Heart left ventricle (tissue), 16 donors: ENCODE data around the gene CCDC18. TPM values are rescaled to one million over a fixed set of nuclear protein-coding genes. Genes with fewer than 3 reads are reported as not detected.

Experiments used
- ATAC-seq, 4 donors: fragments of 200-7000 bp; cut with Tn5 transposase; one replicate each; pipeline ENCODE4 v1.9.1; 2020 to 2022; ENCODE audit warnings: moderate library complexity in 4 of 4, mild to moderate bottlenecking in 3 of 4, moderate number of reproducible peaks in 1 of 4
- DNase-seq, 5 donors: peaks; one replicate each; pipeline ENCODE4 v3.0.0-alpha.2; 2020
- H3K27ac ChIP-seq, 12 donors: fragments of 200-600 bp; sonication (generic) in 4 of 12; one replicate each; pipeline versions ENCODE4 v1.5.0 to v1.8.0; 2016 to 2022; ENCODE audit warnings: mild to moderate bottlenecking in 2 of 12
- H3K27me3 ChIP-seq, 9 donors: fragments of 200-600 bp; sonication (generic) in 2 of 9; one replicate each; pipeline versions ENCODE4 v1.5.1 to v1.8.0; 2016 to 2022; ENCODE audit warnings: mild to moderate bottlenecking in 3 of 9
- H3K36me3 ChIP-seq, 9 donors: fragments of 200-600 bp; sonication (generic) in 2 of 9; one replicate each; pipeline versions ENCODE4 v1.5.0 to v1.8.0; 2018 to 2022; ENCODE audit warnings: mild to moderate bottlenecking in 2 of 9
- H3K4me1 ChIP-seq, 12 donors: fragments of 200-600 bp; sonication (generic) in 4 of 12; one replicate each; pipeline versions ENCODE4 v1.5.0 to v1.8.0; 2016 to 2022; ENCODE audit warnings: mild to moderate bottlenecking in 3 of 12
- H3K4me3 ChIP-seq, 12 donors: fragments of 200-600 bp; sonication (generic) in 4 of 12; one replicate each; pipeline versions ENCODE4 v1.5.0 to v1.8.0; 2017 to 2022; ENCODE audit warnings: mild to moderate bottlenecking in 9 of 12, moderate library complexity in 4 of 12
- H3K9me3 ChIP-seq, 12 donors: fragments of 200-600 bp; sonication (generic) in 4 of 12; one replicate each; pipeline versions ENCODE4 v1.5.0 to v1.8.0; 2016 to 2022; ENCODE audit warnings: mild to moderate bottlenecking in 1 of 12
- POLR2A ChIP-seq, 2 donors: fragments of 450-650 bp; IDR thresholded peaks; one replicate each; pipeline ENCODE4 v1.6.1; 2017; ENCODE audit warnings: antibody characterized with exemption in 2 of 2, mild to moderate bottlenecking in 2 of 2, moderate library complexity in 2 of 2
- WGBS, 4 donors: extraction: QIAGEN DNeasy Blood & Tissue Kit in 2 of 4; methylation state at CpG; one replicate each; pipeline versions ENCODE4 v1.1.5 to v1.1.7; 2013 to 2018; 5-methylcytosine and 5-hydroxymethylcytosine counted together
- intact Hi-C, 10 donors: fragments of 100-400 bp; cut with DNase I; formaldehyde crosslinking; loops; one replicate each; pipeline versions ENCODE4 v1.11.1 to v1.14.2; 2022
- polyA plus RNA-seq, 2 donors: library from polyadenylated mRNA; stranded (reverse); fragments of 200-250 nt; gene quantifications; one replicate each; pipeline ENCODE4 v1.2.3, GENCODE V29; 2013
- total RNA-seq, 9 donors: library from RNA; depleted of rRNA in 2 of 9; stranded (reverse); fragments of >200 nt in 2 of 9; fragmentation: NEBNext Ultra II Directional in 3 of 9; extraction: Animal tissue kit (Norgen Biotek cat#: 25700) in 3 of 9; gene quantifications; one replicate each; pipeline versions ENCODE4 v1.1.0 to v1.2.4, GENCODE V29; 2016 to 2023
- TF ChIP-seq, protein P1 (sequence below), 12 donors: fragments of 200-600 bp; sonication (generic) in 4 of 12; IDR thresholded peaks; one replicate each; pipeline versions ENCODE4 v1.5.0 to v1.8.0; 2018 to 2022; ENCODE audit warnings: antibody characterized with exemption in 12 of 12, mild to moderate bottlenecking in 5 of 12
- donor health status: ischemic (EF 13 %, LVEDD 7.1; RV severe dilation, severe dysfunction).
- donor health status: healthy with polysubstance abuse.
- donor health status: DM: no; HTN: yes; CAD: no.
- donor health status: DM: no; HTN: no; CAD: no.
- donor health status: ischemic (EF 25% LVEDD 6.9; RV normal size, moderate dysfunction).
- donor health status: ischemic (EF 25% LVEDD 5.7; RV mildly dilated, moderate dysfunction).
- donor health status: healthy.
- donor health status: DM: yes; HTN: yes; CAD: no.
- donor health status: ischemic (EF 35%, LVEDD 5.7; RV mildly dilated, moderate dysfunction).
- donor health status: nonischemic (EF 11% LVEDD 7.7; RV severe dilation, severe dysfunction).
- donor health status: DM: yes; HTN: yes; CAD: no.
- donor health status: PGD.
- donor health status: ischemic (EF 29% LVEDD 5.4; RV normal size, mild dysfunction).
- donor health status: nonischemic (EF 23%, LVEDD 6.1; RV moderate dilation, normal function).

Gene CCDC18
- total and polyA plus RNA-seq, 11 donors = 1.7 to 8.9 (median 3.4) TPM

GRCh38 chr1:93283496-93283895 lies 103.0 kb downstream of the CCDC18 start:
- intact Hi-C loops = no loop called here
- TF ChIP-seq, protein P1, sequence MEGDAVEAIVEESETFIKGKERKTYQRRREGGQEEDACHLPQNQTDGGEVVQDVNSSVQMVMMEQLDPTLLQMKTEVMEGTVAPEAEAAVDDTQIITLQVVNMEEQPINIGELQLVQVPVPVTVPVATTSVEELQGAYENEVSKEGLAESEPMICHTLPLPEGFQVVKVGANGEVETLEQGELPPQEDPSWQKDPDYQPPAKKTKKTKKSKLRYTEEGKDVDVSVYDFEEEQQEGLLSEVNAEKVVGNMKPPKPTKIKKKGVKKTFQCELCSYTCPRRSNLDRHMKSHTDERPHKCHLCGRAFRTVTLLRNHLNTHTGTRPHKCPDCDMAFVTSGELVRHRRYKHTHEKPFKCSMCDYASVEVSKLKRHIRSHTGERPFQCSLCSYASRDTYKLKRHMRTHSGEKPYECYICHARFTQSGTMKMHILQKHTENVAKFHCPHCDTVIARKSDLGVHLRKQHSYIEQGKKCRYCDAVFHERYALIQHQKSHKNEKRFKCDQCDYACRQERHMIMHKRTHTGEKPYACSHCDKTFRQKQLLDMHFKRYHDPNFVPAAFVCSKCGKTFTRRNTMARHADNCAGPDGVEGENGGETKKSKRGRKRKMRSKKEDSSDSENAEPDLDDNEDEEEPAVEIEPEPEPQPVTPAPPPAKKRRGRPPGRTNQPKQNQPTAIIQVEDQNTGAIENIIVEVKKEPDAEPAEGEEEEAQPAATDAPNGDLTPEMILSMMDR (IDR thresholded peaks at IDR 0.05) = no peak
- no peak for TF ChIP-seq POLR2A (IDR thresholded peaks at IDR 0.05)
- Histone ChIP-seq H3K9me3 (peaks cover 0 to 12% (median 3%) of the 10 kb centered on the region in 12 donors), H3K27me3 (no peaks in the 10 kb centered on the region), H3K36me3 (peaks cover 0 to 19% (median 0%) of the 10 kb centered on the region in 9 donors), H3K4me1 (no peaks in the 10 kb centered on the region), H3K27ac (no peak overlapping the region), H3K4me3 (no peak overlapping the region)
- DNase-seq = no peak
- 91 to 100% (median 96%) methylated on average over 1 of the region's 1 CpG for WGBS, 4 donors
- no peak for ATAC-seq

GRCh38 chr1:93288558-93288957 lies 108.0 kb downstream of the CCDC18 start:
- 65 to 81% (median 77%) methylated on average over 3 of the region's 3 CpGs for WGBS, 4 donors
- peak in 2 of 5 donors; percentile 6 to 27 for DNase-seq
- H3K36me3 ChIP-seq = peaks cover 0 to 35% (median 0%) of the 10 kb centered on the region in 9 donors
- no peaks in the 10 kb centered on the region for H3K4me1 ChIP-seq
- TF ChIP-seq, protein P1 (IDR thresholded peaks at IDR 0.05) = no peak
- no peak for TF ChIP-seq POLR2A (IDR thresholded peaks at IDR 0.05)
- intact Hi-C loops = no loop called here
- no peak overlapping the region for H3K27ac ChIP-seq
- no peak overlapping the region for H3K4me3 ChIP-seq
- H3K27me3 ChIP-seq = no peaks in the 10 kb centered on the region
- peak in 1 of 4 donors; percentile 42 for ATAC-seq
- H3K9me3 ChIP-seq = no peaks in the 10 kb centered on the region

GRCh38 chr1:93296555-93297154 lies 116.1 kb downstream of the CCDC18 start:
- no peak for TF ChIP-seq POLR2A (IDR thresholded peaks at IDR 0.05)
- TF ChIP-seq, protein P1 (IDR thresholded peaks at IDR 0.05) = no peak
- Histone ChIP-seq H3K4me1 (no peaks in the 10 kb centered on the region), H3K27me3 (no peaks in the 10 kb centered on the region), H3K27ac (no peak overlapping the region), H3K9me3 (no peaks in the 10 kb centered on the region), H3K36me3 (peaks cover 0 to 22% (median 0%) of the 10 kb centered on the region in 9 donors), H3K4me3 (no peak overlapping the region)
- no peak for ATAC-seq
- 78 to 87% (median 79%) methylated on average over 3 of the region's 3 CpGs for WGBS, 4 donors
- intact Hi-C loops = no loop called here
- DNase-seq = no peak

DNA sequence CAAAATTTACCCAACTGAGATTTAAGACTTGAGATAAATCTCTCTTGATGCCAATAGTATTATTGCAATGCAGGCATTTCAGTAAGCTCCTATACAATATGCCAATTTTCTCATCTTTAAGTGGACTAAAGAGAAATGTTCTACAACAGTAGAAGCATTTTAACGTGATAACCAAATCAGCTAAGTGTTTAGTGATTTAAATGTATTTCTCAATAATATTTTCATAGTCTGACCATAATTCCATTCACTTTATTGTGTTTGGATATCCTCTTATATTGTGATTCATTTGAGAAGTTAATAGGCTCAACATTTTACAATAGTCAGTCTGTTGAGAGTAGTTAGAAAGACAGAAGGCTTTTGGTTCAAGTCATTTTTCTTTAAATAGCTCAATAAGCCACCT lies 120.6 kb downstream of the CCDC18 start:
- Histone ChIP-seq H3K27ac (no peak overlapping the region), H3K27me3 (no peaks in the 10 kb centered on the region), H3K4me3 (no peak overlapping the region), H3K36me3 (peaks cover 0 to 25% (median 3%) of the 10 kb centered on the region in 9 donors), H3K9me3 (no peaks in the 10 kb centered on the region), H3K4me1 (no peaks in the 10 kb centered on the region)
- WGBS, 4 donors = 71 to 83% (median 77%) methylated on average over 1 of the region's 1 CpG
- TF ChIP-seq, protein P1 (IDR thresholded peaks at IDR 0.05) = no peak
- no peak for TF ChIP-seq POLR2A (IDR thresholded peaks at IDR 0.05)
- ATAC-seq (no peak), DNase-seq (no peak)
- intact Hi-C loops = loop anchor here in 9 of 10 donors (5.0 to 10.0 kb wide), 8 partner anchors 124 to 574 kb away; partner anchors contain the start of gene DNTTIP2 (in 1 of the 9)
